GM21825 (cell line): ENCODE results near the gene IPO5.

Experiments used
- ATAC-seq: cut with Tn5 transposase; IDR thresholded peaks from one replicate; pipeline ENCODE4 v1.9.1; 2021; ENCODE audit warnings: mild to moderate bottlenecking, moderate library complexity; ENCODE audit not compliant: unreplicated experiment

IPO5 gene

DNA sequence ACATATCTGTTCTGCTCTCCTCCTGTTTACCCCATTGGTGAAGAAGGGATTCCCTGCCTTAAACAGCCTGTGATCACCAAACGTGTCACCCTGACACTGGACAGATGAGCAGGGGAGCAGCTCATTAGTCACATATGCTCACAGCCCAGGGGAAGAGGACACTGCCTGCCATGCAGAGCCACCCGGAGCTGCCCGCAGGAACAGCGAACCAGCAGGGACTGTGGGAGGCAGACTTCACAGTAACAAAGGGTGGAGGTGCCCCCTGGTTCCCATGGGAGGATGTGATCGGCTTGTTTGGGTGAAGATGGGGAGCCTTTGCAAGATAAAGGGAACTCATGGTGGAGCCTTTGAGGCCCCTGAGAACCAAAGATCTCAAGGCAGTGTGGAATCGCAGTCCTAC is 100.8 kb downstream of the IPO5 start:
- no peak for ATAC-seq

- no peak for ATAC-seq
Observed at GRCh38 chr13:98055623-98056022, 102.1 kb downstream of the IPO5 start.

- ATAC-seq = no peak
Observed at GRCh38 chr13:98056839-98057410, 103.5 kb downstream of the IPO5 start.

DNA sequence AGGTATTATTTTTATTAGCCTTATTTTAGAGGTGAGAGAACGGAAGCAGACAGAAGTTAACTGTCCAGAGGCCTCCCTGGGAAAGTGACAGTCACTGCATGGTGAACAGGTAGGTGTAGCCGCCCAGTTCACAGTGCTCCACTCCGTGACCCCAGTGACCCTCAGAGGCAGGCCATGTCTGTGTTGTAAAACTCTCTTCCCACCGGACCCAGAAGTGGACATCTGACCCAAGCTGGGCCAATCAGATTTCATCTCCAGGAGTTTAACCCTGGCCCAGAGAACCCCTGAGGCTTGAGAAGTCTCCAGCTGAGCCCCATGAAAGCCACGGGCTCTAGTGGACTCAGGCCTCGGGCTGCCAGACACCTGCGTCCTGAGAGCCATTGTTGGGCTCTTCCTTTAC is 105.8 kb downstream of the IPO5 start:
- ATAC-seq = no peak

DNA sequence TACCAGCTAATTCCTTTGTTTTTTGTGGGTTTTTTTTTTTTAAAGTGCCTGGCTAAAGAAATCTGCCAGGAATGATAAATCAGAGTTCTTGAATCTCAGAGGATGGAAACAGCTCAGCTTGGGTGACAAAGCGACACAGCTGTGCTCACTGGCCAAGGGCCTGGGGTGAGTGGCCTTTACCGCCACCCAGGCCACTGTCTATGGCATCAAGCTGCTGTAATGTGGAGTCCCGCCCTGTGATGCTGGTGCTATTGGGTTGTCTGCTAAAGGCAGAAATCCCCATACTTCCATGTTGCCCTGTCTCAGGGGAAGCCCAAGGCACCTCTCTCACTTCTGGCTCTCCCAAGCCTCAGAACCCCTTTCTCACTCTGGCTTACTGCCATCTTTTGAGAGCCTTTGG is 106.8 kb downstream of the IPO5 start:
- ATAC-seq = no peak

DNA sequence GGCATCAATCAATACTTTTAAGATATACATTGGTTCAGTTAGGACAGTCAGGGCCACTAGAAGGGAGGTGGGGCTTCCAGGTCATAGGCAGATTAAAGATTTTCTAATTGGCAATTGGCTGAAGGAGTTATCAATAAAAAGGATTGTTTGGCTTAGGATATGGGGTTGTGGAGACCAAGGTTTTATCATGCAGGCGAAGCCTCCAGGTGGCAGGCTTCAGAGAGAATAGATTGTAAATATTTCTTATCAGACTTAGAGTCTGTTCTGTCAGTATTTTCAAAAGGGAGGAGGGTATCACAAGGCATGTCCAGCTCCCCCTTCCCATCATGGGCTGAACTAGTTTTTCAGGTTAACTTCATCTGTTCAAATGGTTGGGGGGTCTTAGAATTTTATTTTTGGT is 112.0 kb downstream of the IPO5 start:
- ATAC-seq = no peak

- no peak for ATAC-seq
Observed at GRCh38 chr13:98066636-98067035, 113.2 kb downstream of the IPO5 start.

DNA sequence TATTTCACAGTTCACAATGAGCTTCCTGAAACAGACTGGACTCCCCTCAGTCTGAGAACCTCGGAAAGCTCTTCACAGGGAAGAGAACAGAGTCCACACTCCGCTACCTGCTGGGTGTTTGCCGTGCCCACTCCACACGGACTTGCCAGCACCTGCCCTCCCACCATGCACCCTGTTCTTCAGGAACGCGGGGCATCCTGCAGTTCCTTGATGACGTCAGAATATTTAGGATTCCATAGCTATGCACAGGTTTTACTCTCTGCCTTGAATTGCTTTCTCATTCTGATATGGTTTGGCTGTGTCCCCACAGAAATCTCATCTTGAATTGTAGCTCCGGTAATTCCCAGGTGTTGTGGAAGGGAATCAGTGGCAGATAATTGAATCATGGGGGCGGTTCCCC is 115.0 kb downstream of the IPO5 start:
- no peak for ATAC-seq

DNA sequence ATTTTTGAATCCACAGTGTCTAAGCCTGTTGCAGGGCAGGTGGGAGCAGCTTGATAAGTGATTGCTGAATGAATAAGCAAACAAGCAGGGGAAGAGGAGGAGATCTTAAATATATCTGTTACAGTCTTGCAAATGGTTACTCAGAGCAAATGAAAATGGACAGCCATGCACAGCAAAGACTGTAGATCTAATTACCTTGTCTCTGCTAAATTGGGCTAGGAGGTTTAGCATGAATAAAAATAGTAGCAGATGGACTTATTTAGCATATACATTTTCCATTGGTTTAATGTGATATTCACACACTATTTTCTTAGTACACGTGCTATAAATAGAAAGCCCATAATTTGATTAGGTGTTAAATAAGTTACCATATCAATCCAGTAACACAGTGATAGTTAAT is 116.5 kb downstream of the IPO5 start:
- no peak for ATAC-seq

- no peak for ATAC-seq
Observed at GRCh38 chr13:98071316-98071715, 117.8 kb downstream of the IPO5 start.

DNA sequence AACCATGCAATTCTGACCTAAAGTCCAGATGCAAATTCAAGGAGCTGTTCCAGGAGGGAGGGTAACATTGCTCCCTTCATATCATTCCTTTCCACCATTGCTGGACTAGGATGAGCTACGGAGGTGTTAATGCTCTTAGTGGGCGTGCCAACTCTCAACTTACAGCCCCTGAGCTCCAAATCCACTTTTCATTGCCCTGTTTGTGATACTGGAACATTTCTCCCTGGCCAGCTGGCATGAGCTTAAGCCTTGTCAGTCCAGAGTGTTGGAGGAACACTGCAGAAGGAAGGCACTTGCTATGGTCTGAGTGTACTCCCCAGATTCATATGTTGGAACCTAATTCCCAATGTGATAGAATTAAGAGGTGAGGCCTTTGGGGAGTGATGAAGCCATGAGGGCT is 119.0 kb downstream of the IPO5 start:
- ATAC-seq = no peak
